Gastroesophageal sphincter (tissue), 3 donors: ENCODE results near the gene SPART.

Experiments used
- POLR2A ChIP-seq, 2 donors: fragments of 450-650 bp; IDR thresholded peaks; one replicate each; pipeline ENCODE4 v1.6.1; 2017; ENCODE audit warnings: antibody characterized with exemption in 2 of 2, mild to moderate bottlenecking in 2 of 2, moderate library complexity in 1 of 2
- TF ChIP-seq, protein P1 (sequence below), 4 experiments: fragments of 200-600 bp in 2 of 4; fragments of 450-650 bp in 2 of 4; sonication (generic) in 1 of 4; IDR thresholded peaks; one replicate each; pipeline ENCODE4 v1.5.1; 2017 to 2019; ENCODE audit warnings: antibody characterized with exemption in 4 of 4, mild to moderate bottlenecking in 2 of 4, moderate library complexity in 2 of 4

DNA sequence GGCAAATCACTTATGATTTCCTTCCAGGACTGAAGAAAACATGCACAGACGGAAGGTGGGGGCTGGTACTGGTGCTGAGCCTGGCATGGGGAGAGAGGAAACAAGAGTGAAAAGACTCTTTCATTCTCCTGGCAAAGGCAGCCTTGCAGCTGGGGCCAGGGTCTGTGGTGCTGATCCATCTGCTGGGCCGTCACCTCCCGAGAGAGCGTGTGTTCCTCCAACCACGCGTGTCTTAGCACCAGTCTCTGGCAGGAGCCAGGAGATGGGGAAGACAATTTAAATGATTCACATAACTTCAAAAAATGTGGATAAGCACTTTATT, 23.9 kb upstream of the SPART start:
- TF ChIP-seq, protein P1, sequence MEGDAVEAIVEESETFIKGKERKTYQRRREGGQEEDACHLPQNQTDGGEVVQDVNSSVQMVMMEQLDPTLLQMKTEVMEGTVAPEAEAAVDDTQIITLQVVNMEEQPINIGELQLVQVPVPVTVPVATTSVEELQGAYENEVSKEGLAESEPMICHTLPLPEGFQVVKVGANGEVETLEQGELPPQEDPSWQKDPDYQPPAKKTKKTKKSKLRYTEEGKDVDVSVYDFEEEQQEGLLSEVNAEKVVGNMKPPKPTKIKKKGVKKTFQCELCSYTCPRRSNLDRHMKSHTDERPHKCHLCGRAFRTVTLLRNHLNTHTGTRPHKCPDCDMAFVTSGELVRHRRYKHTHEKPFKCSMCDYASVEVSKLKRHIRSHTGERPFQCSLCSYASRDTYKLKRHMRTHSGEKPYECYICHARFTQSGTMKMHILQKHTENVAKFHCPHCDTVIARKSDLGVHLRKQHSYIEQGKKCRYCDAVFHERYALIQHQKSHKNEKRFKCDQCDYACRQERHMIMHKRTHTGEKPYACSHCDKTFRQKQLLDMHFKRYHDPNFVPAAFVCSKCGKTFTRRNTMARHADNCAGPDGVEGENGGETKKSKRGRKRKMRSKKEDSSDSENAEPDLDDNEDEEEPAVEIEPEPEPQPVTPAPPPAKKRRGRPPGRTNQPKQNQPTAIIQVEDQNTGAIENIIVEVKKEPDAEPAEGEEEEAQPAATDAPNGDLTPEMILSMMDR (IDR thresholded peaks at IDR 0.05): no peak
- no peak for TF ChIP-seq POLR2A (IDR thresholded peaks at IDR 0.05)
